ENCODE results near the gene RAB5B.

The RAB5B gene

GRCh38 chr12:55991110-55991509 is 17.2 kb downstream of the RAB5B start:
- Histone ChIP-seq H3K4me2 (ENCODE audit: low read length) (no peak overlapping the region), H2AFZ (ENCODE audit: low read length) (no peak overlapping the region), H3K27ac (ENCODE audit: low read depth, low read length, poor library complexity, severe bottlenecking) (no peak overlapping the region), H3K36me3 (ENCODE audit: insufficient read depth, low read length) (peaks cover 76% of the 10 kb centered on the region), H3K79me2 (ENCODE audit: insufficient read depth, low read length) (no peaks in the 10 kb centered on the region), H3K9me3 (ENCODE audit: low read length) (no peaks in the 10 kb centered on the region), H3K9ac (ENCODE audit: low read length) (no peak overlapping the region), H3K9me2 (ENCODE audit: low read depth, low read length) (no peaks in the 10 kb centered on the region), H3K27me3 (ENCODE audit: insufficient read depth, low read length) (no peaks in the 10 kb centered on the region), H4K20me1 (ENCODE audit: insufficient read depth, low read length) (no peaks in the 10 kb centered on the region), H3K4me1 (ENCODE audit: insufficient read depth, low read length, severe bottlenecking) (no peaks in the 10 kb centered on the region), H3F3A (ENCODE audit: insufficient read depth, low read length) (0 out of 2 replicates have a peak, but pooled peaks cover 4% of the 10 kb centered on the region), H3K4me3 (ENCODE audit: low read depth, low read length, poor library complexity, severe bottlenecking) (no peak overlapping the region)
- TF ChIP-seq, protein P1, sequence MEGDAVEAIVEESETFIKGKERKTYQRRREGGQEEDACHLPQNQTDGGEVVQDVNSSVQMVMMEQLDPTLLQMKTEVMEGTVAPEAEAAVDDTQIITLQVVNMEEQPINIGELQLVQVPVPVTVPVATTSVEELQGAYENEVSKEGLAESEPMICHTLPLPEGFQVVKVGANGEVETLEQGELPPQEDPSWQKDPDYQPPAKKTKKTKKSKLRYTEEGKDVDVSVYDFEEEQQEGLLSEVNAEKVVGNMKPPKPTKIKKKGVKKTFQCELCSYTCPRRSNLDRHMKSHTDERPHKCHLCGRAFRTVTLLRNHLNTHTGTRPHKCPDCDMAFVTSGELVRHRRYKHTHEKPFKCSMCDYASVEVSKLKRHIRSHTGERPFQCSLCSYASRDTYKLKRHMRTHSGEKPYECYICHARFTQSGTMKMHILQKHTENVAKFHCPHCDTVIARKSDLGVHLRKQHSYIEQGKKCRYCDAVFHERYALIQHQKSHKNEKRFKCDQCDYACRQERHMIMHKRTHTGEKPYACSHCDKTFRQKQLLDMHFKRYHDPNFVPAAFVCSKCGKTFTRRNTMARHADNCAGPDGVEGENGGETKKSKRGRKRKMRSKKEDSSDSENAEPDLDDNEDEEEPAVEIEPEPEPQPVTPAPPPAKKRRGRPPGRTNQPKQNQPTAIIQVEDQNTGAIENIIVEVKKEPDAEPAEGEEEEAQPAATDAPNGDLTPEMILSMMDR (IDR thresholded peaks at IDR 0.05; ENCODE audit: low read length): no peak
- no peak for TF ChIP-seq EZH2 (IDR thresholded peaks at IDR 0.05; ENCODE audit: borderline replicate concordance, low read length)

- Histone ChIP-seq H2AFZ (ENCODE audit: low read length) (no peak overlapping the region), H3K27ac (ENCODE audit: low read depth, low read length, poor library complexity, severe bottlenecking) (no peak overlapping the region), H4K20me1 (ENCODE audit: insufficient read depth, low read length) (no peaks in the 10 kb centered on the region), H3F3A (ENCODE audit: insufficient read depth, low read length) (0 out of 2 replicates have a peak, but pooled peaks cover 4% of the 10 kb centered on the region), H3K9ac (ENCODE audit: low read length) (no peak overlapping the region), H3K27me3 (ENCODE audit: insufficient read depth, low read length) (no peaks in the 10 kb centered on the region), H3K4me3 (ENCODE audit: low read depth, low read length, poor library complexity, severe bottlenecking) (no peak overlapping the region), H3K4me1 (ENCODE audit: insufficient read depth, low read length, severe bottlenecking) (peaks cover 8% of the 10 kb centered on the region), H3K79me2 (ENCODE audit: insufficient read depth, low read length) (no peaks in the 10 kb centered on the region), H3K9me3 (ENCODE audit: low read length) (no peaks in the 10 kb centered on the region), H3K9me2 (ENCODE audit: low read depth, low read length) (no peaks in the 10 kb centered on the region), H3K36me3 (ENCODE audit: insufficient read depth, low read length) (peaks cover 61% of the 10 kb centered on the region), H3K4me2 (ENCODE audit: low read length) (no peak overlapping the region)
- TF ChIP-seq EZH2 (IDR thresholded peaks at IDR 0.05; ENCODE audit: borderline replicate concordance, low read length): no peak
- TF ChIP-seq, protein P1 (IDR thresholded peaks at IDR 0.05; ENCODE audit: low read length): no peak
Measured at GRCh38 chr12:55993230-55993853, 19.5 kb downstream of the RAB5B start.

DNA sequence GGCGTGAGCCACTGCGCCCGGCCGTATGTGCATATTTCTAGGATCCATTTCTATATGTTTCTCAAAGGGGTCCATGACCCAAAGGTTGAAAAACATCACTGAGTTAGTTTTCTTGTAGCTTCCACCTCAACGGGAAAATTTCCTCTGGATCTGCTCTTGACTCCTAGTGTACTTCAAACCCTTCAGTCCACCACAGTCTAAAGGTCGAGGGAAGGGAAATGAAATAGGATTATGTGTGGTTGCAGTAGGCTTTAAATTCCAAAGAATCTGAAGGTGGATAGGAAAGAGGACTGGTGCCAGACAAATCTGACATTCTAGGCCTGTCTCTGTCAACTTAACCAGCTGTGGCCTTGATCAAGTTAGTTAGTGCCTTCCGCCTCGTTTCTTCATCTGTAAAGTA is 21.5 kb downstream of the RAB5B start:
- H3K27ac ChIP-seq (ENCODE audit: low read depth, low read length, poor library complexity, severe bottlenecking): no peak overlapping the region
- H3K9me3 ChIP-seq (ENCODE audit: low read length): no peaks in the 10 kb centered on the region
- TF ChIP-seq EZH2 (IDR thresholded peaks at IDR 0.05; ENCODE audit: borderline replicate concordance, low read length): no peak
- TF ChIP-seq, protein P1 (IDR thresholded peaks at IDR 0.05; ENCODE audit: low read length): no peak
- no peaks in the 10 kb centered on the region for H3K27me3 ChIP-seq (ENCODE audit: insufficient read depth, low read length)
- H2AFZ ChIP-seq (ENCODE audit: low read length): no peak overlapping the region
- no peaks in the 10 kb centered on the region for H3K9me2 ChIP-seq (ENCODE audit: low read depth, low read length)
- H4K20me1 ChIP-seq (ENCODE audit: insufficient read depth, low read length): no peaks in the 10 kb centered on the region
- no peak overlapping the region for H3K9ac ChIP-seq (ENCODE audit: low read length)
- no peaks in the 10 kb centered on the region for H3K79me2 ChIP-seq (ENCODE audit: insufficient read depth, low read length)
- H3F3A ChIP-seq (ENCODE audit: insufficient read depth, low read length): 0 out of 2 replicates have a peak, but pooled peaks cover 4% of the 10 kb centered on the region
- H3K4me3 ChIP-seq (ENCODE audit: low read depth, low read length, poor library complexity, severe bottlenecking): no peak overlapping the region
- H3K4me1 ChIP-seq (ENCODE audit: insufficient read depth, low read length, severe bottlenecking): peaks cover 8% of the 10 kb centered on the region
- H3K36me3 ChIP-seq (ENCODE audit: insufficient read depth, low read length): peaks cover 48% of the 10 kb centered on the region
- no peak overlapping the region for H3K4me2 ChIP-seq (ENCODE audit: low read length)

Data from OCI-LY1 (cell line).